Neutrophil (primary cell): ENCODE results near the gene ATP11B.

ENCODE experiments used
- H3K27ac ChIP-seq: fragments of 200-600 bp; sonication (generic); 2 replicates; pipeline ENCODE4 v1.5.1; 2016; ENCODE audit warnings: mild to moderate bottlenecking, moderate library complexity
- H3K27me3 ChIP-seq: fragments of 200-600 bp; sonication (generic); 2 replicates; pipeline ENCODE4 v1.6.0; 2016; ENCODE audit warnings: mild to moderate bottlenecking
- H3K36me3 ChIP-seq: fragments of 200-600 bp; sonication (generic); 2 replicates; pipeline ENCODE4 v1.5.1; 2017
- H3K4me1 ChIP-seq, 2 experiments: fragments of 200-600 bp in 1 of 2; sonication (generic) in 1 of 2; 1 replicate in 1 of 2; 2 replicates in 1 of 2; pipeline versions ENCODE4 v1.5.1 to v1.6.1; 2013 to 2016; ENCODE audit warnings: low read depth in 1 of 2, low read length in 1 of 2, mild to moderate bottlenecking in 1 of 2, moderate library complexity in 1 of 2; ENCODE audit not compliant: control insufficient read depth in 1 of 2, insufficient read depth in 1 of 2
- H3K4me3 ChIP-seq, 2 experiments: fragments of 200-600 bp in 1 of 2; sonication (generic) in 1 of 2; 1 replicate in 1 of 2; 2 replicates in 1 of 2; pipeline ENCODE4 v1.5.1; 2013 to 2016; ENCODE audit warnings: low read depth in 1 of 2, low read length in 1 of 2, mild to moderate bottlenecking in 1 of 2, moderate library complexity in 1 of 2
- H3K9me3 ChIP-seq: fragments of 200-600 bp; sonication (generic); 2 replicates; pipeline ENCODE4 v1.5.1; 2016
- CTCF ChIP-seq: fragments of 200-600 bp; sonication (generic); IDR thresholded peaks from 2 replicates; pipeline ENCODE4 v1.5.1; 2016; ENCODE audit warnings: antibody characterized with exemption

Gene ATP11B

GRCh38 chr3:182783106-182783505 is 10.2 kb upstream of the ATP11B start:
- Histone ChIP-seq H3K27ac (no peak overlapping the region), H3K4me3 (no peak overlapping the region)

GRCh38 chr3:182784542-182784941 is 8.8 kb upstream of the ATP11B start:
- TF ChIP-seq CTCF, result no peak
- Histone ChIP-seq H3K27me3 (no peaks in the 10 kb centered on the region), H3K4me1 (peaks cover 10 to 12% of the 10 kb centered on the region in 2 experiments), H3K27ac (no peak overlapping the region), H3K4me3 (no peak overlapping the region), H3K36me3 (no peaks in the 10 kb centered on the region), H3K9me3 (no peaks in the 10 kb centered on the region)

More at GRCh38 chr3:182783106-182783505, 10.2 kb upstream of the ATP11B start:
- H3K36me3 ChIP-seq, result no peaks in the 10 kb centered on the region
- H3K9me3 ChIP-seq, result no peaks in the 10 kb centered on the region
- H3K27me3 ChIP-seq, result no peaks in the 10 kb centered on the region
- no peak for TF ChIP-seq CTCF
- H3K4me1 ChIP-seq, result no peaks in the 10 kb centered on the region

GRCh38 chr3:182785142-182785541 is 8.2 kb upstream of the ATP11B start:
- H3K27ac ChIP-seq, result no peak overlapping the region
- no peaks in the 10 kb centered on the region for H3K27me3 ChIP-seq
- H3K36me3 ChIP-seq, result no peaks in the 10 kb centered on the region
- no peaks in the 10 kb centered on the region for H3K9me3 ChIP-seq
- peaks cover 15 to 18% of the 10 kb centered on the region in 2 experiments for H3K4me1 ChIP-seq
- TF ChIP-seq CTCF, result no peak
- no peak overlapping the region for H3K4me3 ChIP-seq

- H3K36me3 ChIP-seq, result no peaks in the 10 kb centered on the region
- H3K9me3 ChIP-seq, result no peaks in the 10 kb centered on the region
- no peak overlapping the region for H3K27ac ChIP-seq
- H3K27me3 ChIP-seq, result no peaks in the 10 kb centered on the region
- peaks cover 15 to 20% of the 10 kb centered on the region in 2 experiments for H3K4me1 ChIP-seq
- TF ChIP-seq CTCF, result no peak
- no peak overlapping the region for H3K4me3 ChIP-seq
Measured at GRCh38 chr3:182785756-182786155, 7.5 kb upstream of the ATP11B start.

- TF ChIP-seq CTCF, result no peak
- Histone ChIP-seq H3K4me3 (no peak overlapping the region), H3K27me3 (no peaks in the 10 kb centered on the region), H3K27ac (no peak overlapping the region), H3K4me1 (peaks cover 15 to 21% of the 10 kb centered on the region in 2 experiments), H3K36me3 (no peaks in the 10 kb centered on the region), H3K9me3 (no peaks in the 10 kb centered on the region)
Measured at GRCh38 chr3:182786564-182787196, 6.6 kb upstream of the ATP11B start.
